Islet of Langerhans (tissue), 1 donor: ENCODE data around the gene LCNL1.

ENCODE experiments used
- FAIRE-seq: peaks from one replicate; lab custom pipeline; 2011; peaks lifted over from hg19 to GRCh38; lab: Jason Lieb, UNC

LCNL1 gene

DNA sequence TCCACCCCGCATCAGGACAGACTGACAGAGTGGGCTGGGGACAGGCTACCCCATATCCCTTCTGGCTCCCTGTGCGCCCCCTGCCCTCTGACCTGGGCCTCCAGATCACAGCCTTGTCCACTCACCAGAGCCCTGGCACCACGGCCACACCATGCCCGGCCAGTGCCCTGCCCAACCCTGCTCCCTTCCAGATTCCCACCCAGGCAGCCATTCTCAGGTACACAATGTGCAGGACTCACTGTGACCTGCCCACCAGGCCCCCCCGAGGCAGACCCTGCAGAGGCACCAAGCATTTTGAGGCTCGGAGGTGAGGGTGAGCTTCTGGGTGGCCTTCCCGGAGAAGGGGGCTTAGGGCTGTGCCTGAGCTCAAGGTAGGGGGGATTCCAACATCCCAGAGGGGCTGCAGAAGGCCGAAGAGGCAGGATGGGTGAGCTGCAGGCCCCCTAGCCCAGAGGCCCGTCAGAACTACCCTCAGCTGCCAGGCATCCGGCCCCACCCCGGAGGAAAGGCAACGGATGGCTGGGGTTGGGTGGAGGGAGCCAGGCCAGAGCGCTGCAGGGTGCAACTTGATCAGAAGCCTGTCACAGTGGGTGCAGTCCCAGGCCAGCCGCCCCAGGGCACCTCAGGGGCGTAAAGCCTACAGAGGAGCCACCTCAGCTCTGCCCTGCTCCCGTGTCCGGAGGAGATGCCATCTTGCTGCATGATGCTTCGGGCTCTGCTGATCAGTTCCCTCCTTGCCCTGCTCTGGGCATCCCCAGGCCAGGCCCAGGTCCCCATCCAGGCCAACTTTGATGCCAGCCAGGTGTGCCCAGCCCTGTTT is at the start of gene LCNL1:
Gene LCNL1 (plus strand): TSS at position 762 of the 820 bp plus-strand sequence. CDS start 594 bp downstream, outside the sequence.
- FAIRE-seq, result no peak

DNA sequence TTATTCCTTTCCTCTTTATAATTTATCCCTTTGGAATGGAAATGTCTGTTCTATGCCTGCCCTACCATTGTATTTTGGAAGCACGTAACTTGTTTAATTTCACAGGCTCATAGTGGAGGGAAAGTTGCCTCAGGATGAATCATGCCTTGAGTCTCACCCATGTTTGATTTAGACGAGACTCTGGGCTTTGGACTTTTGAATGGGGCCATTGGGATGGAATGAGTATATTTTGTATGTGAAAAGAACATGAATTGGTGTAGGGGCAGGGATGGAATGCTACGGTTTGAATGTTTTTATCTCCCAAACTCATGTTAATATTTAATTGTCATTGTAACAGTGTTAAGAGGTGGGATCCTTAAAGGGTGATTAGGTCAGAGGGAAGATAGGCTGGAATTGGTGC is 48.5 kb upstream of the LCNL1 start:
- no peak for FAIRE-seq

DNA sequence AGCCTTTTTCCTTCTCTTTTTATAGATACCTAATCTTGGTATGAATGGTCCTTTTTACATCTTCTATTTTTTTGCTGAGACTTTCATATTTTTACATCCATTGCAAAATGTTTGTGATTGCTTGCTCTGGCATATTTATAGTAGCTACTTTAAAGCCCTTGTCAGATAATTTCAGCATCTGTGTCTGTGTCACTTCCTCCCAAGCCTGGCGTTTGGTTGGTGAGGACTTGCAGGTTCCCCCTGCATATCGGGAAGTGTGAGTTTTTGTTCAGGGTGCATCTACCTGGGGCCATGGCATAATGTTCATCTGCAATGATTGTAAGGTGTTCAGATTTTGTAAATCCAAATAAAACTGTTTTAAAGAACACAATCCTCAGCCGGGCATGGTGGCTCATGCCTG is 47.1 kb upstream of the LCNL1 start:
- no peak for FAIRE-seq

DNA sequence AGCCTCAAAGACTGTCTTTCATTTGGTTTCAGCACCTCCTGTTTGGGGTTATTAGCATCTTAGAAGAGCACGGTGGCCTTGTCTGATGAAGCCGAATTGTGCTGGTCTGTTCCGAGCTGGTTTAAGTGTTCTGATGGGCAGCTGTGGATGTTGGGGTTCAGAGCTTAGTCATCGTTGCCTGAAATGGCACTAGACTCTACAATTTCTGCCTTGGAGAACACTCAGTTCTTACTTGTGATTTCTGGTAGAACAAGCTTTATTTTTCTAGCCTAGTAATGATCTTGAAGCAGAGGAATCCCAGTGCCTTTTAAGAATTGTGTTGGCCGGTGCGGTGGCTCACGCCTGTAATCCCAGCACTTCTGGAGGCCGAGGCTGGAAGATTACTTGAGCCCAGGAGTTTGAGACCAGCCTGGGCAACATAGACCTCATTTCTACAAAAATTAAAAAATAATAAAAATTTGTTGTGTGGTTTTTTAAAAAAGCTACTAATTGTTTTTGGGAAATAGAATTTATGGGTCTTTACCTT is 46.1 kb upstream of the LCNL1 start:
- no peak for FAIRE-seq

DNA sequence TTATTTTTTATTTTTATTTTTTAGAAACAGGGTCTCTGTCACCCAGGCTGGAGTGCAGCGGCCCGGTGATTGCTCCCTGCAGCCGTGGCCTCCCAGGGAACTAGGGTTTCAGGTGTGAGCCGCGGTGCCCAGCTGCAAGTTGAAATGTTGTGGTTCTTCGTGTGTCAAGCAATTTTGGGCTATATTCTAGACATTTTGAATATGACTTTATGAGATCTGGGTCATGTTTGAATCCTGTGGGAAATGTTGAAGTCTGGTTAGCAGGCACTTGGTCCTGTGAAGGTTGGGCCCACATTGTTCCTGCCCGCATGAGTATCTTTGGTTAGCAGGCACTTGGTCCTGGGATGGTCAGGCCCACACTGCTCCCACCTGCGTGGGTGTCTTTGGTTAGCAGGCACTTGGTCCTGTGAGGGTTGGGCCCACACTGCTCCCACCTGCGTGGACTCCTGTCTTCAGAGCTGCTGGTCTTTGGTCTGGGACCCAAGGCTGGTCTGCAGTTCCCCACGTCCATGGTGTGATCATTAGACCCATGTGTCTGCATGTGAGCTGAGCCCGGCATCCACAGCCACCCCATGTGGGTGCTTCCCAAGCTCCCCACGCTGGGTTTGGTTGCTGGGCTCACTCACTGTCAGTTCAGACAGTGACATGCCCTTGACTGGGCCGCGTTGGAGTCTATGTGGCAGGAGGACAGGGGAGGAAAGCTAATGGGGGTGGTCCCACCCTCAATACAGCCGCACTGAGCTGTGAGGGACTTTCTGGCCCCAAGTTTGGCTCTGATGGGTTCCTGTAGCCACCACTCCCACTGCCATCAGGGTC is 45.4 kb upstream of the LCNL1 start:
- no peak for FAIRE-seq

DNA sequence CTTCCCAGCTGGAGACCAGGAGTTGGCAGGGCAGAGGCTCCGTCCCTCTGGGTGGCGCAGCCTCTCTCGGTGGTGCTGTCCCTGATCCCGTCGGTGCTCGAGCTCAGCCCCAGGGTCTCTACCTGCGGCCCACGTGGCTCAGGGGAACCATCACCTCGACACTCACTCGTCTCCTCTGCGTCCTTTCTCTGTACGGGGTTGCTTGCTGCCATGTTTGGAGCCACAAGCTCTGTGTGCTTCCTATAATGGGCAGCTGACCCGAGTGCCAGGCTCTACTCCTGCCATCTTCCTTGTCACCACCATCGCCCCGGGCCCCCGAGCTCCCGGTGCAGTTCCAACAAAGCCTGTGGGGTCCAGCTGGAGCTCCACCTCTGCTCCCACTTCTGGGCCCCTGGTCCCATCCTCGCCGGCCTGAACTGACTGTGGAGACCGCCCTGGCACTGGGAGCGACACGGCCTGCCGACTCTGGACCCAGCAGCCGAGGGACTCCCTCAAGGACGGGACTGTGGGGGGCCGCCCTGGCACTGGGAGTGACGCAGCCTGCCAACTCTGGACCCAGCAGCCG is 43.3 kb upstream of the LCNL1 start:
- no peak for FAIRE-seq

DNA sequence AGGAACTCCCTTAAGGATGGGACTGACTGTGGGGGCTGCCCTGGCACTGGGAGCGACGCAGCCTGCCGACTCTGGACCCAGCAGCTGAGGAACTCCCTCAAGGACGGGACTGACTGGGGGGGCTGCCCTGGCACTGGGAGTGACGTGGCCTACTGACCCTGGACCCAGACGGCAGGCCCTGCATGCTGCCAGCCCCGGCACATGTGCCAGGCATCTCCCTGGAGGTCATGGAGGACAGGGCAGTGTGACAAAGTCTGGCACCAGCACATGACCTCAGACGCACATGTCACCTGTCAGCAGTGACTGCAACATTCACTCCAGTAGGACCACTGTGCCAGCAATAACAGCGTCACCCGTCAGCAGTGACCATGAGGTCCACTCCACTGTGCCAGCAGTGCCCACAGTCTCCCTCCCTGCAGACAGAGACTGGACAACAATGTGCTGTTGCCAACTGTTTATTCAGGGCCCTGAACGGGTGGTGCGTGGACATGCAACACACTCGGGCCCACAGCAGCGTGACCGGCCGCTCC is 42.7 kb upstream of the LCNL1 start:
- no peak for FAIRE-seq

DNA sequence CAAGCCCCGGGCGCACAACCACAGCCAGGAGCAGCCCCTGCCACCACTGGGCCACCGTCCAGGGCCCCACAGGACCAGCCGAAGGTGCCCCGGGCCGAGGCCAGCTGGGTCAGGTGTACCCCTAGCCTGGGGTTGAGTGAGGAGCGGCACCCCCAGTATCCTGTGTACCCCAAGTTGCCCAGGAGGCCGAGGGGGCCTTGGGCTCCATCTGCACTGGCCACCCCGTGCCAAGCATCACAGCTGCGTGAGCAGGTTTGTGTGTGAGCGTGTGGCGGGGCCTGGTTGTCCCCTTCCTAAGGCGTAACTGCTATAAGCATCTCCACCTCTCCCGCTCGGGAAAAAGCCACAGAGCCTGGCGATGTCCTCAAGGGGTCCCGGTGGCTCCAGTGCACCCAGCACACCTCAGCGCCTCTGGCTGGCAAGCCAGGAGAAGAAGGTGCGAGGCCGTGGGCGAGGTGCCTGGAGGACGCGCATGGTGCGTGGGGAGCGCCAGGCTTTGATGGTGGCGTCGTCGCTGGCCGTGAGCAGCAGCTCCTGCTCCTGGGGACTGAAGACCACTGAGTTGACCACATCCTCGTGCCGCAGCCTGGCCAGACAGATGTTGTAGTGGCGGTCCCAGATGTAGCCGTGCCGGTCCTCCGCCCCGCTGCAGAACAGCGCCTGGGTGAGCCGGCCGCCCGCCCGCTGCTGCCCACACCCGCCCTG is 42.1 kb upstream of the LCNL1 start:
- FAIRE-seq, result no peak

DNA sequence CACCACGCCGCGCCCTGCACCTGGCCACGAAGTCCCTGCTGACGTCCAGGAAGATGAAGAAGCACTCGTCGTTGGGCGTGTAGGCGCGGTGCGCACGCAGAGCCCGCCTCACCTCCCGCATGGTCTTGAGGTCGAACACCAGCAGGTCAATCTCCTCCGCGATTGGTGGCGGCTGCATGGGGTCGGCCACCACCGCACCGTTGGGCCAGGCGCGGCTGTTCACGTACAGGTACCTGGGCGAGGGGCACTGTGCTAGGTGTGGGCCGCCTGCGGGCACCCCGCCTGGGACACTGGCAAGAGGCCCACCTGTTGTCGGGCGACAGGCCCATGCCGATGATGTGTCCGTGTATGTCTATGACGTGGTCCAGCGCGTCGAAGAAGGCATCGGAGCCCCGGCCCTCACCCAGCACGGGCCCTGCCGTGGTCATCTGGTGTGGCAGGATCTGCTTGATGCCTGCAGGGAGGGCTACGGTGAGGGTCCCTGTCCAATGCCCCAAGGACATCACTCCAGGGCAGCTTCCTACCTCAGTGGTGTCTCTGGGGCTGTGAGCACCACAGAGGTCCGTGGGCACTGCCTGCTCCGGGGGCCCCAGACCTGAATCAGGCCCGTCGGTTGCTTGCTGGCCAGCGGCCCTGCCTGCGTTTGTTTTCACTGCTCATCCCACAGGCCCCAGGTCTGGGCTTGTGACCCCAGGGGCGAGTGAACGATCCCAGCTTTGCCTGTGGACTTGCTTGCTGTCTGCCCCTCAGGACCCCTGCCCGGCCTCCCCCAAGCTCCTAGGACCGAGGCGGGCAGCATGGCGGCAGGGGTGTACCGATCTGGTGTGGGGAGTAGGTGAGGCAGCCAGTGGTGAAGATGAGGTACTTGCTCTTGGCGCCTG is 41.3 kb upstream of the LCNL1 start:
- no peak for FAIRE-seq

DNA sequence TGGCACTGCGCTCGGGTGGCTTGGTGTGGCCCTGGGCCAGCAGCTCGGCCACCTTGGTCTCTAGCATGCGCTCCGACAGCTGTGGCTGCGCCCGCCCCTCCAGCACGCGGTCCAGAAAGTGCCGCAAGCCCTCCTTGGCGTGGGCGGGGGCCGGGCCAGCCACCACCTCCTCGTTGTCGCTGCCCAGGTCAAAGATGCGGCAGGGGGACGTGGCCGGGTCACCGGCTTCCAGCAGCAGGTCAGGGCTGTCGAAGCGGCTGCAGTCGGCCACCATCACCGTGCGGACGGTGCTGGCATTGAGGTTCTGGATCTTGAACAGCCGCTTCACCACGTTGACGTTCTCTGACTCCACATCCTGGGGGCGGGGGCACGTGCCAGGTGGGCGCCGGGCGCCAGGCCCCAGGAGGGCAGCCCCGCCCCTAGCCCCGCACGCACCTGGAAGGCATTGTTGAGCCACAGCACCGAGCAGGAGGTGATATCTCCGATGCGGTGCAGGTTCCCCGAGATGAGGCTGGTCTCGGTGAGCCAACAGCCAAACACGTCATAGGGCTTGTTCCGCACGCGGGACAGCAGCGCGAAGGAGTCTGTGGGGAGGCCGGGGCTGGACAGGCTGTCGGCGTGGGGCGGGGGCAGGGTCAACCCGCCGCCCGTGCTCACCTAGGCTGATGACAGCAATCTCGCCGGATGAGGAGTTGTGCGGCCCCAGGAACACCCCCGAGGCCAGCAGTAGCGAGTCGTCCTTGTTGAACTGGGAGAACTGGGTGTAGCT is 40.5 kb upstream of the LCNL1 start:
- FAIRE-seq, result no peak

DNA sequence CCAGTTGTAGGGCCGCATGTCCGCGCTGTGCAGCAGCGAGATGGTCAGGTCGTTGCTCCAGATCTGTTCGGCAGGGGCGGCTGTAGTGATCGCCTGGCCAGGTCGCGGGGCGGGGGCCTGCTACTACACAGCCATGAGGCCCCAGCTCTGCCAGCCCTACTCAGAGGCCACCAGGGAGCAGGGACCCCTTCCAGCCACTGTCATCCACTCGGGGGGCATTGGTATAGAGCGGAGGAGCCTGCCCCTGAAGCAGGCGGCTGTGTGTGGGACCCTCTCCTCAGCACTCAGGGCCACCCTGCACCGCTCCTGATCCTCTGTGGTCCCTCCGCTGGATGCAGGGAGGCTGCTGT is 39.9 kb upstream of the LCNL1 start:
- no peak for FAIRE-seq

DNA sequence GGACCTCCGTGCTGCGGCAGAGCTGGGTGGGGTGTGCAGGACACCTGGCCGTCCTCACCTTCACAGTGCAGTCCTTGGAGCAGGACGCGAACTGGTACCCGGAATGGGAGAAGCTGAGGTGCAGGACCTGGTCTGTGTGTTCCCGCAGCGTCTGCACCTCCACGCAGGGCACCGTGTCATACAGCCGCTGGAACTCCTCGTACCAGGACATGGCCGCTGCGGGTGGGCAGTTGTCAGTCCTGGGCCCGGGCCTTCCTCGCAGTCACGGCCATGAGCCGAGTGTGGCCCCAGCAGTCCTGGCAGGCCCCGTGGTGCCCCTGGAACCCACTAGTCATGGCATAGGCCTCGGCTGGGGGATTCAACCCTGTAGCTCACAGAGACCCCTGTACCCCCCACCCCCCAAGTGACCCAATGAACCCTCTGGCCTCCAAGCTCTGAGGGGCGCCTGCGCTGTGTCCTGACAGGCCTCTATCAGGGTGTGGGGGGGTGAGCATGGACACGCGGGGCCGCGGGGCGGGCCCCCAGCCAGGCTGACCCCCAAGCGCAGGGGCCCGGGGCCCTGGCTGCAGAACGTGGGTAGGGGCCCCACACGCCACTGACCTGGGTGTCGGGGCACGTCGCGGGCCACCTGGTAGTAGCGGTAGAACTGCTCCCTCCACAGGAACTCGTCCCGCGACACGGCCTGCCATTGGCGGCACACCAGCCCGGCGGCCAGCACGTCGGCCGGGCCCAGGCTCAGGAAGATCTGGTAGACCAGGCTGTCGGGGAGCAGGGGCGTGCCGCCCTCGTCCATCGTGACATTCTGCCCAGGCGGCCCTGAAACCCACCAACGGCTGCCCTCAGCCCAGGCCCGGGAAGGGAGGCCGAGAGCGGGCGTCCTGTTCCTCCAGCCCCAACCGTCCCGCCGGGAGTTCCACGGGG is 39.2 kb upstream of the LCNL1 start:
- FAIRE-seq, result no peak

DNA sequence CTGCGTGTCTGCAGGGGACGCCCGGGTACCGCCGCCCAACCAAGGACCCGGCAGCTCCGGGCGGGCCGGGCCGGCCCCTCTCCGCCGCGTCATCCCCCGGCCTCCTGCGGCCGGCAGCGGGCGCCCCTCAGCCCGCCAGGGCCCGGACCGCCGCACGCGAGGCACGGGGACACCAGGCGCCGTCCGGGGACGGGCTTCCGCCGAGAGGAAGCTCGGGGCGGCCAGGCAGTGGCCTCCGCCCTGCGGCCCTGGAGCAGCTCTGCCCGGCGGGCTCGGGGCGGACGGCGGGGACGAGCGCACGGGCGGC is 38.6 kb upstream of the LCNL1 start:
- FAIRE-seq, result no peak

DNA sequence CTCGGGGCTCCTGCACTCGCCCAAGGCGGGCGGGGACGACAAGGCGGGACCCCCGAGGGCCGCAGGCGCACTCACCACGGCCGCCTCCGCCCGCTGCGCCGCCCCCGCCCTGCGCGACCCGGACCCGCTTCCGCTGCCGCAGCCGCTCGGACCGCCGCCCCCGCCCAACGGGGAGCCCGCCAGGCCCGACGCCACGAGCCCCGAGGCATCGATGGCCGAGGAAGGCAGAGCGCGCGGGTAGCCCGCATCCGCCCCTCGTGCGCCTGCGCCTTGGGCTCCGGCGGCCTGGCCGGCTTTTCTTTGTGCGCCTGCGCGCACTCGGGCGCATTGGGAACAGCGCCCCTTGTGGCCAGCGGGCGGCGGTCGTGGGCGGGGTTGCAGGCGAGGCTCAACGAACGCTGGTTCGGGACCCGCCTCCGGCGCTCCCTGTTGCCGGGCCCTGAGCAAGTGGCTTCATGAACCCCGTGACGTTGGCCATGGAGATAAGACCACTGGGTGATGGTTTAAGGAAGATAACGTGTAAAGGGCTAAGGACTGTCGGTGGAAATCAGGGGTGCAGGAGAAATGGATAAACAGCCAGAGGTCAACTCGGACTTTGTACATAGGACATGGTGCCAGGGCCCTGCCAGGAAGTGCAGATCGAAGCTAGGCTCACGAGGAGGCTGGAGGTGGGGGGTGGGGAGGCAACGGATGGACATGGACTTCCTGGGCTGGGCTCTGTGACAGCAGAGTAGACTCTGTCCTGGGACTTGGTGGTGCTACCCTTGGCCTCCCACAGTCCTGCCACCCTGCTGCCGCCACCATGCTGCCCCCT is 38.1 kb upstream of the LCNL1 start, which contains the start of the genes C8G and FBXW5:
Gene C8G (plus strand): TSS at position 725 of the 814 bp plus-strand sequence. CDS start 78 bp downstream, at position 803.
Gene FBXW5 (minus strand): TSS at position 220 of the 814 bp plus-strand sequence. CDS start 655 bp downstream, outside the sequence.
- FAIRE-seq, result peak; percentile 51

DNA sequence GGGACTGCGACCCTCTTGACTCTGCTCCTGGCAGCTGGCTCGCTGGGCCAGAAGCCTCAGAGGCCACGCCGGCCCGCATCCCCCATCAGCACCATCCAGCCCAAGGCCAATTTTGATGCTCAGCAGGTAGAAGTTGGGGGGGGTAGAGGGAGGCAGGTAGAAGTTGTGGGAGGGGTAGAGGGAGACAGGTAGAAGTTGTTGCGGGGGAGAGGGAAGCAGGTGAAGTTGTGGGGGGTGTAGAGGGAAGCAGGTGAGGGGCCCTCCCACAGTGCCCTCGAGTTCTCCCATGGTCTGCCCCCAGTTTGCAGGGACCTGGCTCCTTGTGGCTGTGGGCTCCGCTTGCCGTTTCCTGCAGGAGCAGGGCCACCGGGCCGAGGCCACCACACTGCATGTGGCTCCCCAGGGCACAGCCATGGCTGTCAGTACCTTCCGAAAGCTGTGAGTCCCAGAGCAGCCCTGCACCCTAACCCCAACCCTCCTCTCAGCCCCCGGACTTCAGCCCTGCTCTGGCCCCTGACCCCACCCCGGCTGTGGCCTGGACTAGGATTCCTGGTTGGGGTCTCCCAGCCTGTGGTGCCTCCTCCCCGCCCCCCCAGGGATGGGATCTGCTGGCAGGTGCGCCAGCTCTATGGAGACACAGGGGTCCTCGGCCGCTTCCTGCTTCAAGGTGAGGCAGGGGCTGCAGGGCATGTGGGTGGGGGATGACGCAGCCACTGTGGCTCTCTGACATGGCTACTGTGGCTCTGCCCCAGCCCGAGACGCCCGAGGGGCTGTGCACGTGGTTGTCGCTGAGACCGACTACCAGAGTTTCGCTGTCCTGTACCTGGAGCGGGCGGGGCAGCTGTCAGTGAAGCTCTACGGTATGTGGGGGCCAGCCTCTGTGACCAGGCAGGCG is 37.2 kb upstream of the LCNL1 start:
- FAIRE-seq, result no peak

DNA sequence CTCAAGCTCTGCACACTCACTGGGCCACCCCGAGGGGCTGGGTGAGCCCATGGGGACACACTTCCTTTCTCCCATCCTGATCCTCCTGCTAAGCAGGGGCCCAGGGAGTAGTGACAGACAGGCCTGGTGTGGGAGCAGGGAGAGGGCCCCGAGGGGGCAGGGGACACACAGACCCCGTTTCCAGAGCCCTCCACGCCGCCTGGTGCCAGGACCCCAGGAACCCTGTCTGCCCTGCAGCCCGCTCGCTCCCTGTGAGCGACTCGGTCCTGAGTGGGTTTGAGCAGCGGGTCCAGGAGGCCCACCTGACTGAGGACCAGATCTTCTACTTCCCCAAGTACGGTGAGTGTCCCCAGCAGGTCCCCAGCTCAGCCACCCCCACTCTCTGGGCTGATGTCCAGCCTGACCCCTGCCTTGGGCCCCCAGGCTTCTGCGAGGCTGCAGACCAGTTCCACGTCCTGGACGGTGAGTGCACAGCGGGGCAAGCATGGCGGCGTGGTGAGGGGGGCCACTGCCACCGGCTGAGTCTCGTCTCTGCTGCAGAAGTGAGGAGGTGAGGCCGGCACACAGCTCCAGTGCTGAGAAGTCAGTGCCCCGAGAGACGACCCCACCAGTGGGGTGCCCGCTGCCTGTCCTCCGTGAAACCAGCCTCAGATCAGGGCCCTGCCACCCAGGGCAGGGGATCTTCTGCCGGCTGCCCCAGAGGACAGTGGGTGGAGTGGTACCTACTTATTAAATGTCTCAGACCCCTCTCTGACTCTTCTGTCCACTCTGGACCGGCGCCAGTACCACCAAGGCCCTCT is 36.4 kb upstream of the LCNL1 start:
- FAIRE-seq, result no peak
